GM18858 (cell line): ENCODE results near the gene EIF4H.
"Not testable (repeated sequence)": the region's sequence is repeated elsewhere in the genome, so short reads cannot be mapped to it uniquely, and the experiment has no call there.

Experiments used
- ATAC-seq: cut with Tn5 transposase; IDR thresholded peaks from one replicate; pipeline ENCODE4 v1.9.1; 2021; ENCODE audit not compliant: unreplicated experiment

EIF4H gene

DNA sequence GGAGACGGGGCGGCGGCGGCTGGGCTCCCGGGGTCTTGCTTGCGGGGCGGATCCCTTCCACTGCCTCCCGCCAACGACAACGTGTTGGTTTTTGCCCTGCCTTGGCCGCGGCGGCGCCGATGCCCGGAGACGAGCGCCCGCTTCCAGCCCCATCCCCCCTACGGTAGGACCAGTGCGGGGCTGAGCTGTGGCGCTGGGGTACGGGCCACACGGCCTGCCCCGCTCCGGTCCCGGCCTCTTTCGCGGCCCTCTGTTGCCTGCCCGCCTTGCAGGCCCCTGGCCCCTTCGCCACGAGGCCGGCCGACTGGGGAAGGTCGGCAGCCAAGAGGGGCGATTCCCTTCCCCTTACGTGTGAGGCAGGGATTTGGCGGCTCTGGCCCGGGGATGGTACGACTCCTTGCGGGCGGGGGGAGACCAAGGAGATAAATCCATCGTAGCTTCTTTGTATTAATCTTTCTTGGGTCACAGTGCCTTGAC lies 488 bp downstream of the EIF4H start:
- peak; percentile 7 for ATAC-seq

GRCh38 chr7:74175340-74175739 lies 1.2 kb downstream of the EIF4H start:
- ATAC-seq = no peak

- no peak for ATAC-seq
Measured at GRCh38 chr7:74176555-74176954, 2.4 kb downstream of the EIF4H start.

DNA sequence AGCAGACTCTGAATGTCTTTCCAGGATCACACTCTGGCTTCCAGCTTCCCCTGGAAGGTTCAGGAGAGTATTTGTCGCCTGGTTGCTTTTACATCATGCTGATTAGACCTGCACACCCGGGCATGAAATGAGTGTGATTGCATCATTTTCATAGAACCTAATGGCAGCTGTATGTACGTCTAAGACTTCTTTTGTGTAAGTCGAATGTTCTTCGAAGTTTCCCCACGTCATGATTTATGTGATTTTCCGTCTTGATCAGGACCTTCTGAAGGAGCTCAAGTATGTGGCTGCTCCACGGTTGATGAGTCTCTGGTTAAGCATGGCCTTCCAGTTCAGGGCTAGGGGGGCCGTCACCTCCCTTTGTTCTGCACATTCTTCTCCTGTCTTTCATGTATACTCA lies 4.5 kb downstream of the EIF4H start:
- ATAC-seq = no peak

- ATAC-seq = no peak
Measured at GRCh38 chr7:74179935-74180604, 5.9 kb downstream of the EIF4H start.

- no peak for ATAC-seq
Measured at GRCh38 chr7:74180866-74181265, 6.7 kb downstream of the EIF4H start.

DNA sequence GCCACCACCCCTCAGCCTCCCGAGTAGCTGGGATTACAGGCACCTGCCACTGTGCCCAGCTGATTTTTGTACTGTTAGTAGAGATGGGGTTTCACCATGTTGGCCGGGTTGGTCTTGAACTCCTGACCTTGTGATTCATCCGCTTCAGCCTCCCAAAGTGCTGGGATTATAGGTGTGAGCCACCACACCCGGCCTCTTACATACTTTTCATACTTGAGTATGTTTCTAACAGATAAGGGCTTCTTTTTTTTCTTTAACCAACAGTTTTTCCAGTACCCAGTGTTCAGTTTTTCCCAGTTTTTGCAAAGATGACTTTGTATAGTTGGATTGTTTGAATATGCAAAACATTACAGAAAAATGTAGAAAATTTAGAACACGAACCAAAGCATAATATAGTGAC lies 7.7 kb downstream of the EIF4H start:
- no peak for ATAC-seq

DNA sequence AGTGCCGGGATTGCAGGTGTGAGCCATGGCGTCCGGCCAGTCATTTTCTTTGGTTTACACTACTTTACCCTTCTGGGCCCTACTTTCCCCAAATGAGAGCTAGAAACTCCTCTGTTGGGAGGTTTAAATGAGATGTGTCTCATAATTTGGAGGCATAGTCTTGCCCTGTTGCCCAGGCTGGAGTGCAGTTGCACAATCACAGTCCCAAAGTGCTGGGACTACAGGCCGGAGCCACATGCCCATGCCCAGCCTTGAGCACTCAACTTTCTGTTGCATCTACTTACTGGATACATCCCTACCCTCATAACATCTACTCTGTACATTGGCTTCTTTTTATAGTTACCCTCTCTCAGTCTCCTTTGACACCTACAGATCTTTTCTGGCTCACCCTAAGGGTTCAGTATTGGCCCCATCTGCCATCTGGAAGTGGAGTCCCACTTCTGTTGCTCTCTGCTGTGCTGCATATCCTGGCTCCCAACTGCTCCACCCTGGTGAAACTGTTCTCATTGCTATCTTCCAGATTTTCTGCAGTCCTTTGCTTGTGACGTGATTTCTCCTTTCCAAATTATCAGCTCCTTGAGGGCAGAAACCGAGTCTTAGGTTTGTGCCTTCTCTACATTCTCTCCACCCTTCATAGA lies 8.4 kb downstream of the EIF4H start:
- no peak for ATAC-seq

- ATAC-seq = no peak
Measured at GRCh38 chr7:74183142-74183541, 9.0 kb downstream of the EIF4H start.

GRCh38 chr7:74183653-74184450 lies 9.7 kb downstream of the EIF4H start:
- ATAC-seq = no peak

DNA sequence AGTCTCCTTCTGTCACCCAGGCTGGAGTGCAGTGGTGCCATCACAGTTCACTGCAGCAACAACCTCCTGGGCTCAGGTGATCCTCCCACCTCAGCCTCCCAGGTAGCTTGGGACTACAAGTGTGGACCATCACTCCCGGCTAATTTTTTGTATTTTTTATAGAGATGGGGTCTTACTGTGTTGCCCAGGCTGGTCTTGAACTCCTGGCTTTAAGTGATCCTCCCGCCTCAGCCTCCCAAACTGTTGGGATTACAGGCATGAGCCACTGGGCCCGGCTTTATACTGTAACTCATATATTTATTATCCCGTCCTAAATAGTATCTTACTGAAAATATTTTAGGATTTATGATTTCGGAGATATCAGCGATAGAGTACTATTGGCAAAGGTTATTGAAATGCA lies 10.9 kb downstream of the EIF4H start:
- ATAC-seq = no peak

- no peak for ATAC-seq
Measured at GRCh38 chr7:74185636-74186035, 11.5 kb downstream of the EIF4H start.

DNA sequence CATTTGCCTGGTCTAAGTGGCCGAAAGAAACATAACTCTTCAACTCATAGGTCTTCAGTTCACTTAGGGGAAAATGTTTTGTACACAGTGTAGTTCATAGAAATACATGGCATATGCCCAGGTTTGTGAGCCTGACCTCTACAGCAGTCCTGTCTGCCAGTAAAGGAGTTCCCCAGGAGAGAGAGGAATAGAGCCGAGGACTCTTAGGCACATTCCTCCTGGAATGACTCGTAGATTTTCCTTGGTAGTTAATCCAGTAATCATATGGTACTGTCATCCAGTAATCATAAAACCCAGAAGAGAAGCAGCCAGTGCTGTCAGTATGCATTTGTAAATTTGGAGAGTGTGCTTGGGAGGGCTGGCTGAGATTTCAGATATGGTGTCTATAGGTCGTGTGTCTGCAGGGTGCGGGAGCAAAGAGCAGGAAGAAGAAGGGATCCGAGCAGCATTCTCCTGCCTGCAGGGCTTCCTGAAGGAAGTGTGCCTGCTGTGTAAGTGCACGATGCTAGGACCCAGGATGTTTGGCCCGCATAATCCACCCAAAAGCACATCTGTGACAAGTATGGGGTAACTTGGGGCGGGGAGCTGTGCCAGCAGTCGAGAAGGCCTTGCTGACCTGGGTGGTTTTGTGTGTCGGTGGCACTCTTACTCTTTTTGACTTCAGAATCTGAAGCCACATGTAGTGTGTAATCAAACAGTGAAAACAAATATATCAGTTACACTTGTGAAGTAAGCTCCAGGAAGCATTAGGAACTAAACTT lies 13.9 kb downstream of the EIF4H start:
- no peak for ATAC-seq

GRCh38 chr7:74190259-74190658 lies 16.1 kb downstream of the EIF4H start:
- no peak for ATAC-seq

GRCh38 chr7:74191231-74191630 lies 17.1 kb downstream of the EIF4H start:
- ATAC-seq = no peak

DNA sequence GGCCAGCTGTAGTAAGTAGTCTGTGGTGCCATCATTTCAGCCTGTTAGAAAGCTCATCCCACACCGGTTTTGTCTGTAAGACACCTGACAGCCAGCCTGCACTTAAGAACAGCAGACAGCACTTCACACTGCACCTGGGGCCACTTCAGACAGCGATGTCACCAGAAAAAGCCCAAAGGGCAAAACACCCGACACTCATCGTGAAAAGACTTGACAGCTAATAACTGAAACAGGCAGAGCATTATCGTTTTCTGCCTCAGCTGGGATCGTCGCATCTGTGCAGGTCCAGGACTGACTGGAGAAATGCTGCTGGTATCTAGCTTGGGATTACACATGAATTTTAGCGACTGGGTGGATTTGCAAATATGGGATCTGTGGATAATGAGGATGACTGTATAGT lies 18.9 kb downstream of the EIF4H start:
- no peak for ATAC-seq

DNA sequence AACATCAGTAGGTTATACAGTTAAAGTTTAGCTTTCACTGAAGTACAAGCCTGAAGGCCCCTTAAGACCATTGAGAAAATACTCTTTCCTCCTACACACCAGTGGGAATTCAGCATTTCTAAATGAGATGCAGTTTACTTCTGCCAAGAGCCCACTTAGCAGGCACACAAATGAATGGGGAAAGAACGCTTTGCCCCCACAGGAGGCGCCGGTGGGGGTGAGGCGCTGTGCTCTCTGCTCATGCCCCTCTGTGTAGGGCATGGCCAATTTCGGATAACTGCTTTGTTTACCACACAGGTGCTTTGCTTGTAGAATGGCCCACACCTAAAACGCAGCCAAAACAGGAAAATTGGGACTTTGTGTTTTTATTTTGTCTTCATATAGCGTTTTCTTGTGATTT lies 19.8 kb downstream of the EIF4H start:
- no peak for ATAC-seq

- no peak for ATAC-seq
Measured at GRCh38 chr7:74194686-74195085, 20.5 kb downstream of the EIF4H start.

DNA sequence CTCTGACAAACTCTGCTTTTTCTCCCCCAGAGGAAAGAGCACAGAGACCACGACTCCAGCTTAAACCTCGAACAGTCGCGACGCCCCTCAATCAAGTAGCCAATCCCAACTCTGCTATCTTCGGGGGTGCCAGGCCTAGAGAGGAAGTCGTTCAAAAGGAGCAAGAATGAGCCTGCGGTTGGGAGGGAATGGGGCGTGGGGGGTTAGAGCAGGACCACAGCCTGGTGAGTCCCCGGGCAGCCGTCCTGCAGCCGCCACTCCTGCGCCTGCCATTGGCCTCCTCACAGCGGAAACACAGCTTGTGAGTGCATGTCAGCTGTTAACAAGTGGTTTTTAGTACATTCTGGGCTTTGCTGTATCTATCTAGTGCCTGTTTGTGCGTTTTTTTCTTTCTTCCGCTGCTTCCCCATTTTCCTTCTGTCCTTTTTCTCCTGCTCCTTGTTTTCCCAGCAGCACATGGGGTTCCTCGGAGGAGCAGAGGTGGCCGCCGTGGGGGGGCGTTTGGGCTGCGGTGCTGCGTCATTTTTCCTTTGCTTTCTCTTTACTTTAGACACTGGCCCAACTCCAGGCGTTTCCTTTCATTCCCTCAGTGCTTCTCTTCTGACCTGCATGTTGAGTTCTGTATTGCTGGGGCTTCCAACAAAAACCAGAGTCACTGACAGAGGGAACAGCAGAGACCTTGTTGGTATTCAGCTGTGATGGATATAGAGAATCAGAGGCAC lies 21.1 kb downstream of the EIF4H start:
- not testable (repeated sequence) for ATAC-seq

DNA sequence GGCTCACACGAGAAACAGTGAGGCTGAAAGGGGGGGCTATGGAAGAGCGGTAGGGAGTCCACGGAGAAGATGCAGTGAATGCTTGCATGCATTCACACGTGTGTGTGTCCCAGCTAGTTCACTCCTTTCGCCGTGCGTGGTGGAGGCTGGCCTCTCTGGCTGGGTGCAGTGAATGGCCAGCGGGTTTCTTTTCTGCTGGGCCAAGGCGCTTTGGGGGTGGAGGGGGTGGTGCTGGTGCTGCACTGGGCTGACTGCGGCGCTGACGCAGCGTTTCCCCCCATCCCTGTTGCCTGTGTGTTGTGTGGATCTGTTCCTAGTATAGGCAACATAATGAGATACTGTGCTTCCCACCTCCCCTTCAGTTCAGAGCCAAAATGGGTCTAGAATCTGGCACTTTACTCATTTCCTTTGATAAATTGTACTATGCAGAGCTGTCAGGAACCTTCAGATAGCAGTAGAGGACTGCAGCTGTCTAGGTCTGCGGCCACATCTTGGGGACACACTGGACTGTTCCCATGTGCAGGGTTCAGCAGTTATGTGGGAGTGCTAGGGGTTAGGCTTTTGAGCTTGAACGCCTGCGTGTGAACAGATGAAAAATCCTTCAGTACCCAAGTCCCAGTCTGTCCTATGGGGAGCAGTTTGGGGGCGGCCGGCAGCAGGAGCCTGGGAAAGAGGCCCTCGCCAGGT lies 22.0 kb downstream of the EIF4H start:
- ATAC-seq = not testable (repeated sequence)
